ENCODE measurements around the gene KANSL2.
"Not testable (repeated sequence)": the region's sequence is repeated elsewhere in the genome, so short reads cannot be mapped to it uniquely, and the experiment has no call there.

The KANSL2 gene

DNA sequence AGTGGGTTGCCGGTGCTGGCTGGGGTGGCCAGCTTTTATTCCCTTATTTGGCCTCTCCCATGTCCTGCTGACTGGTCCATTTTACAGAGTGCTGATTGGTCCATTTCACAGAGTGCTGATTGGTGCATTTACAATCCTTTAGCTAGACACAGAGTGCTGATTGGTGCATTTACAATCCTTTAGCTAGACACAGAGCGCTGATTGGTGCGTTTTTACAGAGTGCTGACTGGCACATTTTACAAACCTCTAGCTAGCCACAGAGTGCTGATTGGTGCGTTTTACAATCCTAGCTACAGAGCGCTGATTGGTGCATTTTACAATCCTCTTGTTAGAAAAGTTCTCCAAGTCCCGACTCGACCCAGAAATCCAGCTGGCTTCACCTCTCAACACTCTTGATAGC is 59.0 kb downstream of the KANSL2 start:
- not testable (repeated sequence) for FAIRE-seq

DNA sequence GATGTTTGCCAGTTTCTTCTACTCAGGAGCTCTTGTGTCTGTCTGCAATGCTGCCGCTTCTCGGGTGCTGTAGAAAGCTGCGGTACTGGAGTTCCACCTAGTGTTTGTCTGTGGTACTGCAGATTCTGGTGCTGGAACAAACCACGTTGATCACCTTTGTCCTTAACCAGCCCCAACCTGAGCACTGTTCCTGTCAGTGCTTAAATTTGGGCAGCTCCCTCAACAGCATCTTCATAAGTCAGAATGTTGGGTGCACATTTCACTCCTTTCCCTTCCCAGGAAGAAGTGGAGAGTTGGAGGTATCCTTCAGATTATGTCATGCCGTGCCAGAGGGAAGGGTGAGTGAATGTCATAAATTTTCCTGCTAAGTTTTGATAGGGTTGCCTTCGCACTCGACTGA is 63.5 kb downstream of the KANSL2 start:
- DNase-seq (ENCODE audit: insufficient read length, low spot score) (peak; percentile 82), FAIRE-seq (peak; percentile 13)

More for the DNA sequence above, 59.0 kb downstream of the KANSL2 start:
- DNase-seq (ENCODE audit: insufficient read length, low spot score) = not testable (repeated sequence)

- FAIRE-seq (no peak), DNase-seq (ENCODE audit: insufficient read length, low spot score) (no peak)
These were observed 66.4 kb downstream of the KANSL2 start for GRCh38 chr12:48615681-48616080.

GRCh38 chr12:48613321-48613720 is 68.7 kb downstream of the KANSL2 start:
- FAIRE-seq (no peak), DNase-seq (ENCODE audit: insufficient read length, low spot score) (no peak)

All from HTR-8/SVneo (cell line).